ENCODE measurements around the gene SSRP1. TPM values are rescaled to one million over a fixed set of nuclear protein-coding genes. Genes with fewer than 3 reads are reported as not detected.
A peak's percentile ranks its signal among the peaks of the same experiment; 100 is the strongest.

Gene SSRP1
- total and polyA plus RNA-seq, 2 of the 13 experiments (the other 11 are each of a cell fraction or from before 2014, with no cell fraction given) = 93.6 to 129 TPM

GRCh38 chr11:57311109-57311936 is 24.4 kb downstream of the SSRP1 start (continued):
- TF ChIP-seq BRF2 (CRISPR knock-in tag; IDR thresholded peaks at IDR 0.05) = no peak
- no peak for TF ChIP-seq GMEB2 (CRISPR knock-in tag; IDR thresholded peaks at IDR 0.05; ENCODE audit: low read depth)
- no peak for TF ChIP-seq ZC3H4 (CRISPR knock-in tag; IDR thresholded peaks at IDR 0.05; ENCODE audit: borderline replicate concordance)
- peak; percentile 68; the same call in 1 of the 2 replicates for TF ChIP-seq PATZ1 (CRISPR knock-in tag; IDR thresholded peaks at IDR 0.05)
- TF ChIP-seq NFE2 (CRISPR knock-in tag; IDR thresholded peaks at IDR 0.05) = no peak
- TF ChIP-seq KAT8 (CRISPR knock-in tag; IDR thresholded peaks at IDR 0.05) = no peak
- no peak for TF ChIP-seq TIGD3 (CRISPR knock-in tag; IDR thresholded peaks at IDR 0.05; ENCODE audit: borderline replicate concordance)
- TF ChIP-seq ZBTB34 (CRISPR knock-in tag; IDR thresholded peaks at IDR 0.05) = no peak
- no peak for TF ChIP-seq ZNF878 (CRISPR knock-in tag; IDR thresholded peaks at IDR 0.05)
- no peak for TF ChIP-seq PCBP1 (IDR thresholded peaks at IDR 0.05; ENCODE audit: borderline replicate concordance, low read depth, low read length)
- peak; percentile 39; the same call in 1 of the 2 replicates for TF ChIP-seq ZNF788 (CRISPR knock-in tag; IDR thresholded peaks at IDR 0.05; ENCODE audit: borderline replicate concordance)
- TF ChIP-seq ZNF17 (CRISPR knock-in tag; IDR thresholded peaks at IDR 0.05) = no peak
- TF ChIP-seq ERF (CRISPR knock-in tag; IDR thresholded peaks at IDR 0.05) = no peak
- no peak for TF ChIP-seq ZNF501 (CRISPR knock-in tag; IDR thresholded peaks at IDR 0.05)
- no peak for TF ChIP-seq IRX3 (CRISPR knock-in tag; IDR thresholded peaks at IDR 0.05; ENCODE audit: borderline replicate concordance, low read depth)
- no peak for TF ChIP-seq PBX2 (CRISPR knock-in tag; IDR thresholded peaks at IDR 0.05)
- TF ChIP-seq TP53 (CRISPR knock-in tag; conservative IDR thresholded peaks at IDR 0.05) = no peak

Data from HepG2 (cell line).